Measurements from ENCODE around the gene CCNO.

CCNO gene

DNA sequence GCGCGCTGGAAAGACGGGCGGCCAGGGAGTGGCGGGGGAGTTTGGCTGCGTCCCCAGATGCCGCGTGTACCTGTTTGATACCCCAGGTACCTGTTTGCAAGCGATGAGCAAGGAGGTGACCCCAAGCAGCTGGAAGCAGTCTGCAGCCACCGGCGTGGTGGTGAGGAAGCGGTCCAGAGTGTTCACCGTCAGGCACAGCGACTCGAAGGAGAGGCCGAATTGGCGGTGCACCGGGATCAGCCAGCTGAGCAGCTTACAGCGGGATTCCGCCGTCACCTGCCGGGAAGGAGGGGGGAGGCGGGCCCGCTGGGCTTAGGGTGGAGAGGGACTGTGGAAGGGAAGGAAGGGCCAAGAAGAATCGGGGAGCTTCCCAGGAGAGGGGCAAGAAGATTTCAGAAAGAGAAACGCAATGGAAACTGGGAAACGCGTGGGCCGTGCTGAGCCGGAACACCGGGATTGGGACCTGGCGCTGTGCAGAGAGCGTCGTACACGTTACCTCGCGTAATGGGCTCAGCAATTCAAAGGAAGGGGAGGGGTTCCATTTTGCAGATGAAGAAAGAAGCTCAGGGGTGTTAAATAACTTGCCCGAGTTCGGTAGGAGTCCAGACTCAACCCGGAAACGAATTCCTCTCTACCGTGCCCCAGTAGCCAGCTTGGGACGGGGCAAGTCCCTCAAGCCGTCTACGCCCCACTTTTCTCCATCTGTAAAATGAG, 980 bp downstream of the CCNO start:
- Histone ChIP-seq H3K27me3 (peaks cover 80% of the 10 kb centered on the region), H3K36me3 (no peaks in the 10 kb centered on the region), H3K4me2 (peak overlapping the region; percentile 97), H3K4me1 (peaks cover 34% of the 10 kb centered on the region), H3K9me3 (no peaks in the 10 kb centered on the region), H3K27ac (no peak overlapping the region), H3K9ac (no peak overlapping the region), H4K20me1 (peaks cover 68% of the 10 kb centered on the region), H3K4me3 (peak overlapping the region; percentile 69)
- no peak for TF ChIP-seq Cebpa-rat (IDR thresholded peaks at IDR 0.05)

DNA sequence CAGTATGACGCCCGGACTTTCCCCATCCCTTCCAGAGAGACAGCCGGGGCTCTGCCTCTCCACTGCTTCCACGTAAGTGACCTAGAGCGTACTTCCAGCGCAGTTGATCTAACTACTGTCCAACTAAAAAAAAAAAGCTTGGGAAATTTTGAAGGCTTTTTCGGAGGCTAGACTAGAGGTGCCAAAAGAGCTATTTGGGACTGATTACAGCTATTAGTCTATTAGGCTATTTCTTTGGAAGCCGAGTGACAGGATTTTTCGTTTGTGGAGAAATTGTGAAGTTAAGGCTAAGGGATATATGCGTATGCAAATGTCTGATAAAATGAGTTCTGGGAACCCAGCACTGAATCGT, 1.5 kb downstream of the CCNO start:
- peaks cover 73% of the 10 kb centered on the region for H4K20me1 ChIP-seq
- no peak overlapping the region for H3K9ac ChIP-seq
- TF ChIP-seq Cebpa-rat (IDR thresholded peaks at IDR 0.05) = no peak
- H3K36me3 ChIP-seq = no peaks in the 10 kb centered on the region
- H3K9me3 ChIP-seq = no peaks in the 10 kb centered on the region
- H3K4me1 ChIP-seq = peaks cover 39% of the 10 kb centered on the region
- peaks cover 85% of the 10 kb centered on the region for H3K27me3 ChIP-seq
- H3K4me2 ChIP-seq = peak overlapping the region; percentile 97
- H3K27ac ChIP-seq = no peak overlapping the region
- H3K4me3 ChIP-seq = no peak overlapping the region

DNA sequence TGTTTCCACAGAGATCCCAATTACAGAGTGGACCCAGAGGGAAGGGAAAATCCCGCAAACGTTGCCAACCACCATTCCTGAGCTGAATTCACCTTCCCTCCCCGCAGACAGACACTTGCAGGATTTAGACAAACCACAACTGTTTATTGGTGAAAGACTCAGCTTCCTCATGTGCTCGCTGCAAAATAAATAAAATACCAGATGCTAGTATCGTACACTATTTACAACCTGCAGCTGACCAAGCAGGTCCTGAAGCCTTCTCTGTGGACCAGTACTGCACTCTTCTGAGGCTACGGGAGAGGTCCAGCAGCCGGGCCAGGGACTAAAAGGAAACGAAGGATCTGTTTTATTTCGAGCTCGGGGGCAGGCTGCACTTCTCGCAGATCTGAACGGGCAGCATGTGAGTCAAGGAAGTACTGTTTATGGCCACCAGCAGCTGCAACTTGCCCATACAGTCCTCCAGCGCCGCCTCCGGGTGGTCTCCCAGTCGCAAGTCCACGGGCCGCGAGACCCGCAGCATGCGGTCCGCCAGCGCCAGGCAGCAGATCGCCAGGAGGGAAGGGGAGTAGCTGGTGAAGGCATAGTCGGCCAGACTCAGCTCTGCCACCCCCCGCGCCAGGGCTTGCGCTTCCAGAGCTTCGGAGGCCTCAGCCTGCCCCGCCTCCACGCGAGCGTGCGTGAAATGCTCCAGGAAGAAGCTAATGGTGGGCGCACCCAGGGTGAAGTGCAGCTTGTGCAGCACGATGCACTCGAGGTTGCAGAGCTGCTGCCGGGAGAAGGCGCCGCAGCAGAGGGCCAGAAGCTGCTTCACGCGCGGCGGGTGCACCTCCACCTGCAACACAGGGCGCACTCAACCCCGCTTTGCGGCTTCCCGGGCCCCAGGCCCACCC, 2.1 kb downstream of the CCNO start:
- no peak overlapping the region for H3K9ac ChIP-seq
- H3K4me3 ChIP-seq = no peak overlapping the region
- TF ChIP-seq Cebpa-rat (IDR thresholded peaks at IDR 0.05) = no peak
- no peaks in the 10 kb centered on the region for H3K9me3 ChIP-seq
- peaks cover 46% of the 10 kb centered on the region for H3K4me1 ChIP-seq
- peaks cover 79% of the 10 kb centered on the region for H4K20me1 ChIP-seq
- peak overlapping the region; percentile 23; the same call in 1 of the 2 replicates for H3K4me2 ChIP-seq
- H3K27me3 ChIP-seq = peaks cover 91% of the 10 kb centered on the region
- H3K36me3 ChIP-seq = no peaks in the 10 kb centered on the region
- H3K27ac ChIP-seq = no peak overlapping the region

DNA sequence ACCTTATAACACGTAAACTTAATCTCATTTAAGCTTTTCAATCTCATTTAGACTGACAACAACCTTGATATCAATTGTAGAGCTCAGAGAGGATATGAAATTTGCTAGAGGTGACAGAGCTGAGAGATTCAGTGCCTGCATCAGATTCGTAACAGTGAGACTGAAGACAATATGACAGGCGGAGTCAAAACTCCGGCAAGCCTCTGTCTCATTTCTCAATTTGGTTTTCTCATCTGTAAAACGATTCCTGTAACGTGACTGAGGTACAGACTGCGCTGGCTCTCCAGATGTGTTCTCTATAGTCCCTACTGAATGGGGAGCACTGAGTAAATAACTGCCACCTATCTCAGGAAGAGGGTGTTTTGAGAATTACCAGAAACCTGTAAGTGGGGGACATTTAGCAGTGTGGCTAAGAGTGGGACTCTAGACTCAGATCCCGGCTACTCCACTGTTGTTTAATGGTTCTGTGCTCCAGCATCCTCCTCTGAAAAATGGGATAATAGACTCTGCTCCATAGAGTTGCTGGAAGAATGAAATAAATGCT, 3.2 kb downstream of the CCNO start:
- H4K20me1 ChIP-seq = peaks cover 90% of the 10 kb centered on the region
- peaks cover 100% of the 10 kb centered on the region for H3K27me3 ChIP-seq
- no peak overlapping the region for H3K27ac ChIP-seq
- no peak overlapping the region for H3K4me3 ChIP-seq
- H3K36me3 ChIP-seq = no peaks in the 10 kb centered on the region
- H3K9me3 ChIP-seq = no peaks in the 10 kb centered on the region
- H3K9ac ChIP-seq = no peak overlapping the region
- peaks cover 48% of the 10 kb centered on the region for H3K4me1 ChIP-seq
- no peak for TF ChIP-seq Cebpa-rat (IDR thresholded peaks at IDR 0.05)
- H3K4me2 ChIP-seq = no peak overlapping the region

DNA sequence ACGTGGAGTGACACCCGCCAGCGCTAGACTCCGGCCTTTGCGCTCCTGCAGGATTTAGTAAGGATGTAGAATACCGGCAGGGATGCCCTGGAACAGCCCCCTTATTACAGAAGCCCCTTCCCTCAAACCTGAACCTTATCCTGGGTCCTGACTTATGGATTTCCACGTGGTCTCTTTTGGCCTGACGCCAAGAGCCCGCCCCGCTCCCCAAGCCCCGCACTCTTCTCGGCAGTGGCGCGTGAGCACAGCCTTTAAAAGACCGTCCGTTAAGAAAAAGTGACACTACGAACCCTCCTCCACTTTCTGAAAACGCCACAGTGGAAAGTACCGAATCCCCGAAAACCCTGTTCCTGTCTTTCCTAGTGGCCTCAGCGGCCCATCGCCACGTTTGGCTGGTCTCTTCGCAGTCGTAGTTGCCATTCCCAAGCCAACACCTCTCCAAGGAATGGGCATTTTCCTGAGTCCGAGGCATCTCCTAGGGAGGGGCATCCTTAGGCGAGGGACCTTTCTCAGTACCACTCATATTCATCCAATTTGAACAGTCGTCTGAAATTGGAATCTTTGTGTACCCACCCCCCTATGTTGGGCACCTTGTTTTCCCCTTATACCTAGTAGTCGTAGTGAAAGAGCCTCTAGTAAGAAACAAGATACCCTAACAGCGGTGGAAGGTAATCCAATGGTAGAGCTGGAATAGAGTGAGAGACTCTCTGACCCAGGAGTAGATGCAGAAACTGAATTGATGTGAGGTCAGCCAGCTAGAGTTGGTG, 5.6 kb downstream of the CCNO start:
- Histone ChIP-seq H3K4me1 (peaks cover 32% of the 10 kb centered on the region), H3K9me3 (peaks cover 11% of the 10 kb centered on the region), H4K20me1 (peaks cover 79% of the 10 kb centered on the region), H3K27ac (no peak overlapping the region), H3K4me2 (peak overlapping the region; percentile 99), H3K36me3 (no peaks in the 10 kb centered on the region), H3K9ac (no peak overlapping the region), H3K27me3 (peaks cover 100% of the 10 kb centered on the region), H3K4me3 (peak overlapping the region; percentile 65)
- no peak for TF ChIP-seq Cebpa-rat (IDR thresholded peaks at IDR 0.05)

DNA sequence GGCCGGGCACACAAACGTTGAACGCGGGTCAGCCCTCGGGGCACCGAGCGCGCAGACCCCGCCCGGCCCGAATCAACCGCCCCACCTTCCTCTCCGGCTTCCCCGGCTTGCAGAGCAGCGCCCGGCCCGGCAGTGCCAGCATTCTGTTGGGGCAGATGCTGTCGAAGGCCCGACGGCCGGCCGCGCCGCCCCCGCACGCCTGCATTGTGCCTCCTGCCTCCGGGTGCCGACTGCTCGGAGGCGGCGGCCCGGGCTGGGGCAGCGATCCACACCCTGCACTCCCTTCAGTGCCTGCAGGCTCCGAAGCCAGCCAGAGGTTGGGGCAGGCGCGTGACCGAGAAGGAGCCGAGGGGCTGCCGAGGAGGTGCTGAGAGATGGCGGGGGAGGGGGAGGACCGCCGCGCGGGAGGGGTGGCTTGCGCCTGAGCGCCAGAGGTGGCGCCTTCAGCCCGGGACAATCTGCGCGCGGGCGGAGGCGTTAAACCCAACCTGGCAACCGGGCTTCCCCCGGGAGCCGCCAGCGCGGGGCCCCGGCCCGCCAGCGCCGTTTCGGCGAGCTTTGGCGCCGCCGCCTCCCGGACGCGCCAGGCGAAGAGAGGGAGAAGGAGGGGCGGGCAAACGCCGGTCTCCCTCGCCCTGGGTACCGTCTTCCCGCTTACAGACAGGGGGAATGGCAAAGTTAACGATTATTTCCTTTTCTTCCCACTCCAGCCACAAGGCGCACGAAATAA, 6.3 kb downstream of the CCNO start, which contains the start of gene MCIDAS:
MCIDAS (minus strand) TSS at position 382 of the 730 bp plus-strand sequence; CDS start at position 205, 177 bp downstream.
- peaks cover 24% of the 10 kb centered on the region for H3K4me1 ChIP-seq
- peak within 1 kb of the TSS; percentile 65 for H3K4me3 ChIP-seq
- peaks cover 19% of the 10 kb centered on the region for H3K9me3 ChIP-seq
- no peak within 1 kb of the TSS for H3K27ac ChIP-seq
- peaks cover 71% of the 10 kb centered on the region for H4K20me1 ChIP-seq
- H3K36me3 ChIP-seq = peaks cover 6% of the 10 kb centered on the region; the same call in 1 of the 2 replicates
- peak within 1 kb of the TSS; percentile 99 for H3K4me2 ChIP-seq
- no peak within 1 kb of the TSS for H3K9ac ChIP-seq
- H3K27me3 ChIP-seq = peaks cover 100% of the 10 kb centered on the region
- no peak for TF ChIP-seq Cebpa-rat (IDR thresholded peaks at IDR 0.05)

DNA sequence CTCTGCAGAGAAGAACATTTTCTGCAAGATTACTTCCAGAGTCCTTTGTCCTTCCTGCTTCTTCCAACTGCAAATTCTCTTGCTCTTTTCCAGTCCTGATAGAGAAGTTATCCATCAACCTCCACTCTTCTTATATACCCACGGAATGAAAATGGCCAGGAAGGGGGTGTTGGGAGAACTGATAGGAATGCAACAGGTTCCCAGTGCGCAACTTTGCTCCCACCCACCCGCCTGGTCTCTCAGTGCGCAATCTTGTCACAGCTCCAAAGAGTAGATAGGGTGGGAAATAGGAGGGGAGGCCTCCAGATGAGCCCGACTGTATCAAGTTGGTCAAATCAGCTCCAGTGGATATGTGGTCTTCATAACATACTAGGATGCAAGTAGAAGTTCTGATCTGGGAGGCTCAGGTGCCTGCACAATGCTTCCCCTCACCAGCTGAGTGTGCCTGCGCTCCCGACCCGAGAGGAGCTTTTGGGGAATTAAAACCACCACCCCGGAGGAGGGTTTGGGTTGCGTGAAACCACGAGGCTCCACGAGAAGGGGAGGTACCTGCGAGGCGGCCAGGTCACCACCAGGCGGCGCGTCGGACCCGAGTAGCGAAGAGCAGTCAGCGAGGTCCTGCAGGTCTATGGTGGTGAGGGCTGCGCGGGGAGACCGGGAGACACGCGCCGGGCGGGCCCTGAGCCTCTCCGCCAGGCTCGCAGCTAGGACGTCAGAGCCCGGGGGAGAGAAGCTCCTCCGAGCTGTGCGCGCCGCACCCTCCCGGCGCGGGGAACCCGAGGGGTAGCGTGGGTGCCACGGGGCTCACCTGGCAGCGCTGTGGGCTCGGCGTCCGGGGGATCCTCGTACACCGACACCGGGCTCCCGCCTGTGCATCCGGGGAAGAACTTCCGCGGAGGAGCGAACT, 7.1 kb downstream of the CCNO start:
- Histone ChIP-seq H3K4me2 (peak overlapping the region; percentile 99), H3K27ac (no peak overlapping the region), H3K9me3 (peaks cover 27% of the 10 kb centered on the region), H4K20me1 (peaks cover 63% of the 10 kb centered on the region), H3K27me3 (peaks cover 100% of the 10 kb centered on the region), H3K9ac (no peak overlapping the region), H3K4me1 (peaks cover 19% of the 10 kb centered on the region), H3K36me3 (peaks cover 6% of the 10 kb centered on the region; the same call in 1 of the 2 replicates), H3K4me3 (peak overlapping the region; percentile 65)
- no peak for TF ChIP-seq Cebpa-rat (IDR thresholded peaks at IDR 0.05)

DNA sequence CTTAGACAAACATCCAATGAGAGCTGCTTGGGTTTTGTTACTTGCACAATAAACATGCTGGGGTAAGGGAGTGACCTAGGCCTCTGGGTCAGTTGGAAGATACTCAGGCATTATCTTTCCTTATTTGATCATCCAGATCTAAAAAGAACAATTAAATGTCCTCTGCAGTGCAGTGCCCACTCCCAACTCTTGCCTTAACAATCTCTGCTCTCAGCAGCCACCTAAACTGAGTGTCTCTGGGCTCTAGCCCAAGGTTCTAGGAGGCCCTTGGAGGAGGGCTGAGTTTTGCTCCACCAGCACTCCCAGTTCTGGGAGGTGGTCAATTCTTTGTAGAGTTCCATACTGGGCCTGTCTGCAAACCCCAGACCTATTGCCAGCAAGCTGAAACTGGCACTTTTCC, 8.1 kb downstream of the CCNO start:
- H3K36me3 ChIP-seq = peaks cover 6% of the 10 kb centered on the region; the same call in 1 of the 2 replicates
- H3K4me2 ChIP-seq = no peak overlapping the region
- H3K9me3 ChIP-seq = peaks cover 36% of the 10 kb centered on the region
- H3K27me3 ChIP-seq = peaks cover 100% of the 10 kb centered on the region
- peaks cover 54% of the 10 kb centered on the region for H4K20me1 ChIP-seq
- peaks cover 16% of the 10 kb centered on the region for H3K4me1 ChIP-seq
- no peak overlapping the region for H3K4me3 ChIP-seq
- no peak overlapping the region for H3K27ac ChIP-seq
- no peak for TF ChIP-seq Cebpa-rat (IDR thresholded peaks at IDR 0.05)
- no peak overlapping the region for H3K9ac ChIP-seq
